GM12864 (cell line): ENCODE results near the gene ANKFY1.

Experiments used
- DNase-seq: peaks from one replicate; pipeline ENCODE4 v3.0.0-alpha.2; 2011; ENCODE audit warnings: low read depth
- H3K4me3 ChIP-seq: 2 replicates; pipeline ENCODE4 v1.5.1; 2011; ENCODE audit warnings: mild to moderate bottlenecking, low read depth, low read length, control low read depth
- CTCF ChIP-seq: IDR thresholded peaks from 2 replicates; pipeline ENCODE4 v1.5.1; 2011; ENCODE audit warnings: low read depth, mild to moderate bottlenecking, moderate library complexity, low read length, control low read depth, inconsistent platforms; ENCODE audit errors: missing control alignments

Gene ANKFY1

GRCh38 chr17:4272213-4272971 is 8.6 kb upstream of the ANKFY1 start:
- no peak overlapping the region for H3K4me3 ChIP-seq
- TF ChIP-seq CTCF = no peak
- no peak for DNase-seq

- no peak for TF ChIP-seq CTCF
- H3K4me3 ChIP-seq = no peak overlapping the region
- no peak for DNase-seq
These were observed 7.0 kb upstream of the ANKFY1 start for GRCh38 chr17:4270736-4271135.

- H3K4me3 ChIP-seq = no peak overlapping the region
- TF ChIP-seq CTCF = no peak
- no peak for DNase-seq
These were observed 6.1 kb upstream of the ANKFY1 start for GRCh38 chr17:4269915-4270314.

GRCh38 chr17:4267402-4267801 is 3.6 kb upstream of the ANKFY1 start:
- TF ChIP-seq CTCF = no peak
- no peak for DNase-seq
- H3K4me3 ChIP-seq = no peak overlapping the region

- no peak for TF ChIP-seq CTCF
- DNase-seq = no peak
- H3K4me3 ChIP-seq = no peak overlapping the region
These were observed 2.8 kb upstream of the ANKFY1 start for GRCh38 chr17:4266550-4266949.

GRCh38 chr17:4262703-4263102 is 1.1 kb downstream of the ANKFY1 start:
- H3K4me3 ChIP-seq = peak overlapping the region; percentile 69
- DNase-seq = no peak
- TF ChIP-seq CTCF = no peak

- TF ChIP-seq CTCF = no peak
- no peak overlapping the region for H3K4me3 ChIP-seq
- DNase-seq = no peak
These were observed 2.3 kb downstream of the ANKFY1 start for GRCh38 chr17:4261452-4261851.
